NCI-H526 treated with DMSO at 0.1 percent for 48 hours (cell line): Measurements from ENCODE around the gene KCNQ2.
A peak's percentile ranks its signal among the peaks of the same experiment; 100 is the strongest.
"Not testable (repeated sequence)": the region's sequence is repeated elsewhere in the genome, so short reads cannot be mapped to it uniquely, and the experiment has no call there.

Experiments
- DNase-seq: peaks from one replicate; lab custom pipeline; 2025; lab: John Stamatoyannopoulos, UW

The KCNQ2 gene

GRCh38 chr20:63385819-63386218, 86.6 kb downstream of the KCNQ2 start:
- DNase-seq, result no peak

GRCh38 chr20:63384336-63384735, 88.1 kb downstream of the KCNQ2 start:
- DNase-seq, result no peak

- DNase-seq, result no peak
Observed at GRCh38 chr20:63383556-63383955, 88.9 kb downstream of the KCNQ2 start.

- no peak for DNase-seq
Observed at GRCh38 chr20:63382551-63383300, 89.7 kb downstream of the KCNQ2 start.

GRCh38 chr20:63381781-63382431, 90.5 kb downstream of the KCNQ2 start:
- DNase-seq, result no peak

GRCh38 chr20:63380346-63380870, 92.0 kb downstream of the KCNQ2 start:
- DNase-seq, result no peak

GRCh38 chr20:63379872-63380271, 92.6 kb downstream of the KCNQ2 start:
- DNase-seq, result not testable (repeated sequence)

GRCh38 chr20:63379296-63379695, 93.2 kb downstream of the KCNQ2 start:
- no peak for DNase-seq

GRCh38 chr20:63378626-63379025, 93.8 kb downstream of the KCNQ2 start:
- DNase-seq, result no peak

GRCh38 chr20:63377951-63378381, 94.5 kb downstream of the KCNQ2 start:
- DNase-seq, result no peak

- DNase-seq, result no peak
Observed at GRCh38 chr20:63377256-63377941, 95.1 kb downstream of the KCNQ2 start.

GRCh38 chr20:63376283-63377250, 95.9 kb downstream of the KCNQ2 start:
- DNase-seq, result no peak

GRCh38 chr20:63375438-63375837, 97.0 kb downstream of the KCNQ2 start:
- DNase-seq, result no peak

- no peak for DNase-seq
Observed at GRCh38 chr20:63374504-63374903, 98.0 kb downstream of the KCNQ2 start.

GRCh38 chr20:63373996-63374395, 98.5 kb downstream of the KCNQ2 start:
- DNase-seq, result no peak

- no peak for DNase-seq
Observed at GRCh38 chr20:63372971-63373885, 99.2 kb downstream of the KCNQ2 start.

GRCh38 chr20:63371291-63371865, 101.1 kb downstream of the KCNQ2 start:
- no peak for DNase-seq

- peak; percentile 11 for DNase-seq
Observed at GRCh38 chr20:63370618-63371187, 101.8 kb downstream of the KCNQ2 start.

- DNase-seq, result no peak
Observed at GRCh38 chr20:63369724-63370617, 102.5 kb downstream of the KCNQ2 start.
